HepG2 (cell line): ENCODE measurements around the gene SCYGR4. TPM values are rescaled to one million over a fixed set of nuclear protein-coding genes. Genes with fewer than 3 reads are reported as not detected.

Source experiments
- ATAC-seq: fragments of 200-7000 bp; cut with Tn5 transposase; 3 replicates; pipeline ENCODE4 v1.9.1; 2020; ENCODE audit warnings: mild to moderate bottlenecking, moderate library complexity
- BruUV-seq: library from RNA; stranded (reverse); fragments of 400-500 nt; replicated peaks from 2 replicates; lab custom pipeline; 2021; lab: Mats Ljungman, UMichigan
- CTCF ChIA-PET: fragments of 300-600 bp; formaldehyde crosslinking; extraction: SDS; loops from one replicate; lab custom pipeline; 2021; ENCODE audit warnings: low total read pairs, inconsistent platforms, low intra/inter-chr PET ratio; lab: Yijun Ruan, JAX
- POLR2A ChIA-PET: fragments of 350-600 bp; sonication (Branson Sonifier 250); formaldehyde crosslinking; loops from one replicate; lab custom pipeline; 2020; ENCODE audit warnings: antibody characterized with exemption, inconsistent platforms; lab: Yijun Ruan, JAX
- DNase-seq: peaks from one replicate; pipeline ENCODE4 v3.0.0-alpha.2; 2015; ENCODE audit warnings: low spot score
- FAIRE-seq: peaks from 3 replicates; lab custom pipeline; 2011; peaks lifted over from hg19 to GRCh38; lab: Jason Lieb, UNC
- H2AFZ ChIP-seq: one replicate; pipeline ENCODE4 v1.6.1; 2011; ENCODE audit warnings: low read length, inconsistent platforms
- H3K27ac ChIP-seq: fragments of 300-600 bp; 3 replicates; pipeline ENCODE4 v1.8.0; 2011; ENCODE audit warnings: mixed run types, mild to moderate bottlenecking, mixed read lengths, low read length, inconsistent platforms; ENCODE audit not compliant: insufficient read depth; ENCODE audit errors: extremely low read length
- H3K27me3 ChIP-seq, 2 experiments: fragments of 200-600 bp in 1 of 2; 2 replicates in 1 of 2; 3 replicates in 1 of 2; pipeline versions ENCODE4 v1.6.0 to v1.8.0; 2011; ENCODE audit warnings: low read length in 2 of 2, mild to moderate bottlenecking in 2 of 2, moderate library complexity in 2 of 2, inconsistent platforms in 1 of 2; ENCODE audit not compliant: insufficient read depth in 2 of 2, control insufficient read depth in 1 of 2
- H3K36me3 ChIP-seq, 2 experiments: fragments of 200-600 bp in 1 of 2; replicated peaks in 1 of 2; 2 replicates in 1 of 2; 3 replicates in 1 of 2; pipeline versions ENCODE4 v1.5.1 to v1.8.0; 2011; ENCODE audit warnings: low read length in 2 of 2, inconsistent platforms in 1 of 2; ENCODE audit not compliant: insufficient read depth in 2 of 2, control insufficient read depth in 1 of 2
- H3K4me1 ChIP-seq: 2 replicates; pipeline ENCODE4 v1.5.1; 2012; ENCODE audit warnings: low read length, inconsistent platforms; ENCODE audit not compliant: insufficient read depth
- H3K4me2 ChIP-seq: 2 replicates; pipeline ENCODE4 v1.6.0; 2011; ENCODE audit warnings: low read depth, low read length, inconsistent platforms
- H3K4me3 ChIP-seq, 3 experiments: fragments of 200-600 bp in 1 of 3; sonication (generic), shearing (Covaris generic) in 1 of 3; replicated peaks in 1 of 3; 2 replicates each; pipeline ENCODE4 v1.5.1; 2011 to 2016; ENCODE audit warnings: low read length in 3 of 3, inconsistent platforms in 2 of 3, low read depth in 2 of 3, mild to moderate bottlenecking in 2 of 3, control low read depth in 1 of 3, mixed read lengths in 1 of 3; ENCODE audit not compliant: insufficient read depth in 1 of 3
- H3K79me2 ChIP-seq: one replicate; pipeline ENCODE4 v1.6.1; 2011; ENCODE audit warnings: low read length, inconsistent platforms; ENCODE audit not compliant: insufficient read depth
- H3K9ac ChIP-seq: 2 replicates; pipeline ENCODE4 v1.6.0; 2011; ENCODE audit warnings: mild to moderate bottlenecking, low read depth, low read length, inconsistent platforms; ENCODE audit not compliant: insufficient read depth
- H3K9me3 ChIP-seq: 2 replicates; pipeline ENCODE4 v1.5.1; 2012; ENCODE audit warnings: mild to moderate bottlenecking, low read length
- H4K20me1 ChIP-seq: 2 replicates; pipeline ENCODE4 v1.6.0; 2011; ENCODE audit warnings: inconsistent platforms, mild to moderate bottlenecking, low read length, moderate library complexity; ENCODE audit not compliant: insufficient read depth
- KDM6A ChIP-seq: IDR thresholded peaks from 2 replicates; pipeline ENCODE4 v1.6.1; 2016; ENCODE audit warnings: low read depth
- PAWR ChIP-seq: sonication (generic); formaldehyde crosslinking; IDR thresholded peaks from 2 replicates; pipeline ENCODE4 v1.4.0; 2020; ENCODE audit warnings: missing genetic modification reagents, mild to moderate bottlenecking, borderline replicate concordance
- SP140L ChIP-seq: sonication (generic); formaldehyde crosslinking; IDR thresholded peaks from 2 replicates; pipeline ENCODE4 v1.4.0; 2020; ENCODE audit warnings: missing genetic modification reagents, borderline replicate concordance
- ZNF777 ChIP-seq: sonication (generic); formaldehyde crosslinking; IDR thresholded peaks from 2 replicates; pipeline ENCODE4 v1.4.0; 2020; ENCODE audit warnings: missing genetic modification reagents
- whole genome bisulfite sequencing: methylation state at CpG from one replicate; pipeline ENCODE4 v1.1.6; 2017; ENCODE audit warnings: low lambda C conversion rate; 5-methylcytosine and 5-hydroxymethylcytosine counted together
- in situ Hi-C: cut with HindIII; loops from 2 replicates; pipeline ENCODE4 v1.10.0; 2017; ENCODE audit warnings: low pct_unique_long_range_greater_than_20kb; ENCODE audit not compliant: extremely low pct_ligation_motif_present
- intact Hi-C: fragments of 100-400 bp; cut with micrococcal nuclease; formaldehyde crosslinking; loops from one replicate; pipeline ENCODE4 v1.10.0; 2022; ENCODE audit not compliant: unreplicated experiment
- polyA plus RNA-seq, 8 experiments: library from polyadenylated mRNA; depleted of rRNA in 3 of 8; stranded (reverse) in 7 of 8; unstranded in 1 of 8; fragments of >200 nt; fragmentation: Illumina TruSeq in 4 of 8; extraction: Trizol in 4 of 8; gene quantifications; 2 replicates each; pipeline versions ENCODE4 v1.2.1 to v1.2.3, GENCODE V29; 2011 to 2016; ENCODE audit warnings: low read depth in 4 of 8, missing spikeins in 1 of 8, mixed read lengths in 1 of 8; ENCODE audit not compliant: insufficient read depth in 1 of 8
- total RNA-seq, 5 experiments: library from RNA; depleted of rRNA; stranded (reverse); fragments of >200 nt; fragmentation: Illumina TruSeq; extraction: Trizol; gene quantifications; 2 replicates each; pipeline ENCODE4 v1.2.3, GENCODE V29; 2016; ENCODE audit warnings: low read depth in 1 of 5
- TF ChIP-seq, protein P1 (sequence below): sonication (generic); formaldehyde crosslinking; IDR thresholded peaks from 2 replicates; pipeline ENCODE4 v1.4.0; 2020; ENCODE audit warnings: missing genetic modification reagents

Gene SCYGR4
- total and polyA plus RNA-seq, 2 of the 13 experiments (the other 11 are each of a cell fraction or from before 2014, with no cell fraction given), result not detected

DNA sequence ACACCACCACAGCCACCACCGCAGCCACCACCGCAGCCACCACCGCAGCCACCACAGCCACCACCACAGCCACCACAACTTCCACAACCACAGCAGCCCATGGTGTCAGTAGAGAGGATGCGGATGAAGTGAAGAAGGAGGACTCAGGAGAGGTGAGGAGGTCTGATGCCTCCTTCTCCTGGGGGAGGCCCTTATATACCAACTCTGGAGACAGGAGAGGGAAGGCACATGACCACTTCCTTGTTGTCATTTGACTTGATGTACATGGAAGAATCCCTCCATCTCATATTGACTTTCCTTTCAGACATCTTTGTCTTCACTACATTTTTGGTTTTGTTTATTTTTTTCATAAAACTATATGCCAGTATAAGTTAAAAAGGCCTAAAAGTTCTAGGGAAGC lies 2.6 kb upstream of the SCYGR4 start, which contains the start of gene SCYGR3:
Gene SCYGR3, minus strand, starts transcription at position 101 of the 400 bp plus-strand sequence. Its CDS starts 0 bp downstream, at position 101.
- FAIRE-seq, result no peak
- H3K4me2 ChIP-seq, result no peak within 1 kb of the TSS
- no peaks in the 10 kb centered on the region for H3K36me3 ChIP-seq
- H3K79me2 ChIP-seq, result no peaks in the 10 kb centered on the region
- ATAC-seq, result no peak
- WGBS, result 100% methylated on average over 4 of the region's 4 CpGs
- H3K9me3 ChIP-seq, result no peaks in the 10 kb centered on the region
- no peak within 1 kb of the TSS for H3K9ac ChIP-seq
- H4K20me1 ChIP-seq, result no peaks in the 10 kb centered on the region
- TF ChIP-seq ZNF777 (CRISPR knock-in tag), result no peak
- TF ChIP-seq KDM6A (CRISPR knock-in tag), result no peak
- TF ChIP-seq SP140L (CRISPR knock-in tag), result no peak
- TF ChIP-seq PAWR (CRISPR knock-in tag), result no peak
- TF ChIP-seq, protein P1, sequence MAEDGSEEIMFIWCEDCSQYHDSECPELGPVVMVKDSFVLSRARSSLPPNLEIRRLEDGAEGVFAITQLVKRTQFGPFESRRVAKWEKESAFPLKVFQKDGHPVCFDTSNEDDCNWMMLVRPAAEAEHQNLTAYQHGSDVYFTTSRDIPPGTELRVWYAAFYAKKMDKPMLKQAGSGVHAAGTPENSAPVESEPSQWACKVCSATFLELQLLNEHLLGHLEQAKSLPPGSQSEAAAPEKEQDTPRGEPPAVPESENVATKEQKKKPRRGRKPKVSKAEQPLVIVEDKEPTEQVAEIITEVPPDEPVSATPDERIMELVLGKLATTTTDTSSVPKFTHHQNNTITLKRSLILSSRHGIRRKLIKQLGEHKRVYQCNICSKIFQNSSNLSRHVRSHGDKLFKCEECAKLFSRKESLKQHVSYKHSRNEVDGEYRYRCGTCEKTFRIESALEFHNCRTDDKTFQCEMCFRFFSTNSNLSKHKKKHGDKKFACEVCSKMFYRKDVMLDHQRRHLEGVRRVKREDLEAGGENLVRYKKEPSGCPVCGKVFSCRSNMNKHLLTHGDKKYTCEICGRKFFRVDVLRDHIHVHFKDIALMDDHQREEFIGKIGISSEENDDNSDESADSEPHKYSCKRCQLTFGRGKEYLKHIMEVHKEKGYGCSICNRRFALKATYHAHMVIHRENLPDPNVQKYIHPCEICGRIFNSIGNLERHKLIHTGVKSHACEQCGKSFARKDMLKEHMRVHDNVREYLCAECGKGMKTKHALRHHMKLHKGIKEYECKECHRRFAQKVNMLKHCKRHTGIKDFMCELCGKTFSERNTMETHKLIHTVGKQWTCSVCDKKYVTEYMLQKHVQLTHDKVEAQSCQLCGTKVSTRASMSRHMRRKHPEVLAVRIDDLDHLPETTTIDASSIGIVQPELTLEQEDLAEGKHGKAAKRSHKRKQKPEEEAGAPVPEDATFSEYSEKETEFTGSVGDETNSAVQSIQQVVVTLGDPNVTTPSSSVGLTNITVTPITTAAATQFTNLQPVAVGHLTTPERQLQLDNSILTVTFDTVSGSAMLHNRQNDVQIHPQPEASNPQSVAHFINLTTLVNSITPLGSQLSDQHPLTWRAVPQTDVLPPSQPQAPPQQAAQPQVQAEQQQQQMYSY (CRISPR knock-in tag), result no peak
- peaks cover 33% of the 10 kb centered on the region for H3K4me1 ChIP-seq
- in situ Hi-C loops, result no loop called here
- POLR2A ChIA-PET, result no interaction called here
- CTCF ChIA-PET, result no interaction called here
- no peak for DNase-seq
- intact Hi-C loops, result no loop called here
- H3K27me3 ChIP-seq, result no peaks in the 10 kb centered on the region; a peak in 2 of 5 replicates
- BruUV-seq, result no TSS peak
- no peak within 1 kb of the TSS for H3K4me3 ChIP-seq
- H2AFZ ChIP-seq, result no peak within 1 kb of the TSS
- no peak within 1 kb of the TSS for H3K27ac ChIP-seq
